ENCODE measurements around the gene OSBPL6. TPM values are rescaled to one million over a fixed set of nuclear protein-coding genes. Genes with fewer than 3 reads are reported as not detected.

Gene OSBPL6
- total RNA-seq, 1 experiment from 2014 or later: 43.1 TPM

DNA sequence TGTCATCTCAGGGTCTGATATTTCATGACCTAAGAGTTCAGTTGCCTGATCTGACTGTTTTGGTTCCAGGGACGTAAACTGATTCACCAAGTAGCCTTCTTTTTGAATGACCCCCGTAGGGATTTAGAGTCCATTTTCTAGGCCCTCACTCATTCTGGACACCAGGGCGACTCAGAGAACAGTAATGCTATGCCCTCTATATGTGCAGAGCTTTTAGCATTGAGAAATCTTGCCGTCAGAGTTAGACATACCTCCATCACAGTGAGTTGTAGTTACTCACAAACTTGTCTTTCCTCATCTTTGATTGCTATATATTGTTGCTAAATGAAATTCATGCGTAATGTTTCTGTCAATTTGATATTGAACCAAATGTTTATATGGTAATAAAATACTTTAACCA, 92.3 kb downstream of the OSBPL6 start:
- Mint-ChIP-seq H3K9me3 (ENCODE audit: unreplicated experiment) (no peaks in the 10 kb centered on the region), H3K27me3 (ENCODE audit: insufficient read depth, unreplicated experiment) (no peaks in the 10 kb centered on the region), H3K27ac (ENCODE audit: low read depth, unreplicated experiment) (no peak overlapping the region), H3K36me3 (ENCODE audit: insufficient read depth, unreplicated experiment) (no peaks in the 10 kb centered on the region), H3K4me1 (ENCODE audit: insufficient read depth, unreplicated experiment) (peaks cover 17% of the 10 kb centered on the region), H3K4me3 (ENCODE audit: unreplicated experiment) (no peak overlapping the region)
- TF ChIP-seq CTCF (IDR thresholded peaks at IDR 0.05; ENCODE audit: unreplicated experiment): no peak
- intact Hi-C loops (cut with micrococcal nuclease): no loop called here
- no TSS peak for BruUV-seq (replicated peaks)
- no peak for DNase-seq (ENCODE audit: unreplicated experiment)
- ChIA-PET CTCF (interaction anchor here (0.8 to 1.0 kb wide), 2 partner anchors 12 to 174 kb away, joined by 3 to 4 read pairs; partner anchors contain the start of gene RBM45), POLR2A (no interaction called here)

GRCh38 chr2:178287652-178288344, 93.5 kb downstream of the OSBPL6 start:
- ChIA-PET CTCF (interaction anchor here (0.6 to 1.0 kb wide), 5 partner anchors 9 to 1308 kb away, joined by 3 to 4 read pairs (median 4); partner anchors contain the start of gene RBM45), POLR2A (interaction anchor here (0.7 to 1.3 kb wide), 2 partner anchors 9 to 175 kb away, joined by 3 to 5 read pairs; no protein-coding TSS in a partner anchor)
- Mint-ChIP-seq H3K36me3 (ENCODE audit: insufficient read depth, unreplicated experiment) (peaks cover 1% of the 10 kb centered on the region), H3K4me1 (ENCODE audit: insufficient read depth, unreplicated experiment) (peaks cover 13% of the 10 kb centered on the region), H3K9me3 (ENCODE audit: unreplicated experiment) (no peaks in the 10 kb centered on the region), H3K27me3 (ENCODE audit: insufficient read depth, unreplicated experiment) (no peaks in the 10 kb centered on the region), H3K4me3 (ENCODE audit: unreplicated experiment) (no peak overlapping the region), H3K27ac (ENCODE audit: low read depth, unreplicated experiment) (no peak overlapping the region)
- BruUV-seq (replicated peaks): no TSS peak
- DNase-seq (ENCODE audit: unreplicated experiment): no peak
- no peak for TF ChIP-seq CTCF (IDR thresholded peaks at IDR 0.05; ENCODE audit: unreplicated experiment)
- intact Hi-C loops (cut with micrococcal nuclease): no loop called here

DNA sequence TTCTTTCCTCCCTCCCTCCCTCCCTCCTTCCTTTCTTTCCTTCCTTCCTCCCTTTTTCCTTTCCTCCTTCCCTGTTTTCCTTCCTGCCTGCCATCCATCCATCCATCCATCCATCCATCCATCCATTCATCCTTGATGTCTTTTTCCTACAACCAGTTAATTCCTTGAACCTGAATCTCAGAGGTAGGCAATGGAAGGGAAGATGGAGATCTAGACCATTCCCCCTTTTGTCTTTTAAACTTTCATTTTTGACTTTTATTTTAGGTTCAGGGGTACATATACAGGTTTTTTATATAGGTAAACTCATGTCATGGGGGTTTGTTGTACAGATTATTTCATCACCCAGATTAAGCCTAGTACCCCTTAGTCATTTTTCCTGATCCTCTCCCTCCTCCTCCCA, 97.4 kb downstream of the OSBPL6 start:
- intact Hi-C loops (cut with micrococcal nuclease): no loop called here
- no peaks in the 10 kb centered on the region for H3K27me3 Mint-ChIP-seq (ENCODE audit: insufficient read depth, unreplicated experiment)
- DNase-seq (ENCODE audit: unreplicated experiment): no peak
- no peak overlapping the region for H3K27ac Mint-ChIP-seq (ENCODE audit: low read depth, unreplicated experiment)
- no peak overlapping the region for H3K4me3 Mint-ChIP-seq (ENCODE audit: unreplicated experiment)
- no peaks in the 10 kb centered on the region for H3K9me3 Mint-ChIP-seq (ENCODE audit: unreplicated experiment)
- no peak for TF ChIP-seq CTCF (IDR thresholded peaks at IDR 0.05; ENCODE audit: unreplicated experiment)
- peaks cover 6% of the 10 kb centered on the region for H3K36me3 Mint-ChIP-seq (ENCODE audit: insufficient read depth, unreplicated experiment)
- ChIA-PET POLR2A (no interaction called here), CTCF (no interaction called here)
- BruUV-seq (replicated peaks): no TSS peak
- peaks cover 14% of the 10 kb centered on the region for H3K4me1 Mint-ChIP-seq (ENCODE audit: insufficient read depth, unreplicated experiment)

DNA sequence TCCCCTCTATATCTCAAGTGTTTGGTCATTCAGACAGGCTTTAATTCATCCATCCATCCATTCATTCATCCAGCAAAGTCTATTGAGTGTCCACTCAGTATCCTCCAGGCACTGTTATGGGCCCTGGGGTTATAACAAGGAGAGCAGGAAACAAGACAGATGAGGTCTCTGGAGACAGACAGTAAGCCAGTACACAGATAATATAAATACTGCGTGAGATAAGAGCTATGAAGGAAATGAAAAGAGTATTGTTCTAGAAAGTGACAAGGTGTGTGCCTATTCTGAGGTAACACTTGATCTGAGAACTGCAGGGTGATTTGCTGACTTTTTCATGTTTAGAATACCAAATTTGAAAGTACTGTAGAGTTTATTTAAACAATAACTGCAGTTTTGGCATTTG, 98.3 kb downstream of the OSBPL6 start:
- Mint-ChIP-seq H3K4me1 (ENCODE audit: insufficient read depth, unreplicated experiment) (peaks cover 21% of the 10 kb centered on the region), H3K27me3 (ENCODE audit: insufficient read depth, unreplicated experiment) (no peaks in the 10 kb centered on the region), H3K9me3 (ENCODE audit: unreplicated experiment) (no peaks in the 10 kb centered on the region), H3K36me3 (ENCODE audit: insufficient read depth, unreplicated experiment) (peaks cover 6% of the 10 kb centered on the region), H3K27ac (ENCODE audit: low read depth, unreplicated experiment) (no peak overlapping the region), H3K4me3 (ENCODE audit: unreplicated experiment) (no peak overlapping the region)
- ChIA-PET CTCF (interaction anchor here (0.6 kb wide), 1 partner anchor 13 kb away, joined by 4 read pairs; no protein-coding TSS in a partner anchor), POLR2A (interaction anchor here (0.6 to 0.7 kb wide), 2 partner anchors 97 to 122 kb away, joined by 3 to 4 read pairs; no protein-coding TSS in a partner anchor)
- TF ChIP-seq CTCF (IDR thresholded peaks at IDR 0.05; ENCODE audit: unreplicated experiment): no peak
- intact Hi-C loops (cut with micrococcal nuclease): no loop called here
- no TSS peak for BruUV-seq (replicated peaks)
- no peak for DNase-seq (ENCODE audit: unreplicated experiment)

Measured in MCF 10A (cell line).